ENCODE results near the gene FSD1.

DNA sequence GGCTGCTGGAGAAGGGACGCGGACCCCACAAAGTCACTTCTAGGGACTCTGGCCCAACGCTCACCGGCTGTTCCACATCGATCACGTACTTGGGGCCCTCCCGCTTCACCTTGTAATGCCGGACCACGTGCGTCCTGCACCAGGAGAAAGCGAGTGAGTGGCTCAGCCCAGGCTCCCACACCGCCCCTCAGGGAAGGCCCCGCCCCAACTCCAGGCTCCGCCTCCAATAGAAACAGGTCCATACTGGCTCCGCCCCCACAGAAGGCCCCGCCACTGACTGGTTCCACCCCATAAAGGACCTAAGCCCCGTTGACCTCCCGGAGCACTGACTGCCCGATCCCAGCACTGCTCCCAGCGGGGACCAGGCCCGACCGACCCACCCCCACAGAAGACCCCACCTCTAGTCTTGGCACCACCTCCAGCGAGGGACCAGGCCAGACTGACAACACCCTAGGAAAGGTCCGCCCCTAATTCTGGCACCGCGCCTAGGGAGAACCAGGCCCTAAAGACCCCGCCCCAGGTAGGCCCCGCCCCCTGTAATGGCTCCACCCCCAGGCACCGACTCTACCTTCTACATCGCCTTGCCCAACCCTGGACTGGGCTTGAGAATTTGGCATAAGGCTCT is 23.0 kb downstream of the FSD1 start:
- TF ChIP-seq POLR2A (IDR thresholded peaks at IDR 0.05): no peak
- TF ChIP-seq, protein P1, sequence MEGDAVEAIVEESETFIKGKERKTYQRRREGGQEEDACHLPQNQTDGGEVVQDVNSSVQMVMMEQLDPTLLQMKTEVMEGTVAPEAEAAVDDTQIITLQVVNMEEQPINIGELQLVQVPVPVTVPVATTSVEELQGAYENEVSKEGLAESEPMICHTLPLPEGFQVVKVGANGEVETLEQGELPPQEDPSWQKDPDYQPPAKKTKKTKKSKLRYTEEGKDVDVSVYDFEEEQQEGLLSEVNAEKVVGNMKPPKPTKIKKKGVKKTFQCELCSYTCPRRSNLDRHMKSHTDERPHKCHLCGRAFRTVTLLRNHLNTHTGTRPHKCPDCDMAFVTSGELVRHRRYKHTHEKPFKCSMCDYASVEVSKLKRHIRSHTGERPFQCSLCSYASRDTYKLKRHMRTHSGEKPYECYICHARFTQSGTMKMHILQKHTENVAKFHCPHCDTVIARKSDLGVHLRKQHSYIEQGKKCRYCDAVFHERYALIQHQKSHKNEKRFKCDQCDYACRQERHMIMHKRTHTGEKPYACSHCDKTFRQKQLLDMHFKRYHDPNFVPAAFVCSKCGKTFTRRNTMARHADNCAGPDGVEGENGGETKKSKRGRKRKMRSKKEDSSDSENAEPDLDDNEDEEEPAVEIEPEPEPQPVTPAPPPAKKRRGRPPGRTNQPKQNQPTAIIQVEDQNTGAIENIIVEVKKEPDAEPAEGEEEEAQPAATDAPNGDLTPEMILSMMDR (IDR thresholded peaks at IDR 0.05): no peak

Measured in right lobe of liver (tissue), 4 donors.